GM12878 (cell line): ENCODE data around the gene PCGF1. TPM values are rescaled to one million over a fixed set of nuclear protein-coding genes. Genes with fewer than 3 reads are reported as not detected.
A peak's percentile ranks its signal among the peaks of the same experiment; 100 is the strongest.

Experiments used
- ATAC-seq: fragments of 200-7000 bp; cut with Tn5 transposase; 3 replicates; pipeline ENCODE4 v1.9.1; 2020; ENCODE audit warnings: mild to moderate bottlenecking, moderate library complexity
- BruUV-seq: library from RNA; stranded (reverse); fragments of 400-500 nt; replicated peaks from 2 replicates; lab custom pipeline; 2021; lab: Mats Ljungman, UMichigan
- CTCF ChIA-PET: fragments of 300-600 bp; sonication (Branson Sonifier 250); formaldehyde crosslinking; extraction: SDS; loops from one replicate; lab custom pipeline; 2021; ENCODE audit warnings: inconsistent platforms; lab: Yijun Ruan, JAX
- POLR2A ChIA-PET: fragments of 350-600 bp; formaldehyde crosslinking; extraction: SDS; loops from one replicate; lab custom pipeline; 2021; ENCODE audit warnings: inconsistent platforms; lab: Charles Lee
- RAD21 ChIA-PET: fragments of 300-600 bp; sonication (Branson Sonifier 250); formaldehyde crosslinking; loops from one replicate; lab custom pipeline; 2023; ENCODE audit warnings: antibody characterized with exemption; ENCODE audit not compliant: unreplicated experiment; lab: Charles Lee
- SMC1A ChIA-PET: fragments of 300-600 bp; sonication (Branson Sonifier 250); formaldehyde crosslinking; loops from one replicate; lab custom pipeline; 2023; ENCODE audit not compliant: unreplicated experiment, uncharacterized antibody; lab: Charles Lee
- DNase-seq: peaks from one replicate; pipeline ENCODE4 v3.0.0-alpha.2; 2011; ENCODE audit warnings: low read depth, low spot score
- FAIRE-seq: peaks from 3 replicates; lab custom pipeline; 2011; peaks lifted over from hg19 to GRCh38; lab: Jason Lieb, UNC
- H2AFZ ChIP-seq: 2 replicates; pipeline ENCODE4 v1.6.0; 2011; ENCODE audit warnings: low read depth, low read length, control low read depth; ENCODE audit not compliant: control insufficient read depth
- H3K27ac ChIP-seq: 2 replicates; pipeline ENCODE4 v1.5.1; 2011; ENCODE audit warnings: control low read depth; ENCODE audit not compliant: control insufficient read depth, insufficient read depth
- H3K27me3 ChIP-seq, 2 experiments: replicated peaks in 1 of 2; 2 replicates each; pipeline versions ENCODE4 v1.6.0 to v1.6.1; 2011; ENCODE audit warnings: low read length in 1 of 2; ENCODE audit not compliant: control insufficient read depth in 2 of 2, insufficient read depth in 2 of 2
- H3K36me3 ChIP-seq, 2 experiments: 2 replicates each; pipeline ENCODE4 v1.5.1; 2011; ENCODE audit warnings: low read length in 1 of 2; ENCODE audit not compliant: control insufficient read depth in 2 of 2, insufficient read depth in 2 of 2
- H3K4me1 ChIP-seq: 2 replicates; pipeline ENCODE4 v1.6.1; 2011; ENCODE audit warnings: mild to moderate bottlenecking, low read length, moderate library complexity, mixed read lengths; ENCODE audit not compliant: control insufficient read depth, insufficient read depth
- H3K4me2 ChIP-seq: 2 replicates; pipeline ENCODE4 v1.6.0; 2011; ENCODE audit warnings: control low read depth; ENCODE audit not compliant: control insufficient read depth, insufficient read depth
- H3K4me3 ChIP-seq: fragments of 200-600 bp; sonication (generic); 2 replicates; pipeline ENCODE4 v1.5.1; 2016
- H3K79me2 ChIP-seq: 2 replicates; pipeline ENCODE4 v1.6.0; 2011; ENCODE audit warnings: low read length; ENCODE audit not compliant: control insufficient read depth, insufficient read depth
- H3K9ac ChIP-seq: 2 replicates; pipeline ENCODE4 v1.8.0; 2011; ENCODE audit warnings: low read length, control low read depth, mixed read lengths; ENCODE audit not compliant: control insufficient read depth, insufficient read depth
- H3K9me3 ChIP-seq: replicated peaks from 3 replicates; pipeline ENCODE4 v1.5.1; 2011; ENCODE audit warnings: mild to moderate bottlenecking, low read length; ENCODE audit not compliant: control insufficient read depth, insufficient read depth
- H4K20me1 ChIP-seq: 2 replicates; pipeline ENCODE4 v1.6.0; 2011; ENCODE audit not compliant: control insufficient read depth, insufficient read depth
- CBX5 ChIP-seq: sonication (generic); IDR thresholded peaks from 2 replicates; pipeline ENCODE4 v1.6.1; 2016; ENCODE audit warnings: low read depth, moderate library complexity, mild to moderate bottlenecking, inconsistent platforms
- EGR1 ChIP-seq, 2 experiments: IDR thresholded peaks; 1 replicate in 1 of 2; 2 replicates in 1 of 2; pipeline ENCODE4 v1.6.1; 2011 to 2012; ENCODE audit warnings: low read depth in 2 of 2, low read length in 2 of 2, borderline replicate concordance in 1 of 2, mild to moderate bottlenecking in 1 of 2, moderate library complexity in 1 of 2
- ETV6 ChIP-seq, 2 experiments: fragments of 450-650 bp in 1 of 2; IDR thresholded peaks in 1 of 2; conservative IDR thresholded peaks in 1 of 2; 2 replicates each; pipeline ENCODE4 v1.6.1; 2014; ENCODE audit warnings: antibody characterized with exemption in 1 of 2, borderline replicate concordance in 1 of 2, low read depth in 1 of 2, mild to moderate bottlenecking in 1 of 2, moderate library complexity in 1 of 2
- EZH2 ChIP-seq: IDR thresholded peaks from 2 replicates; pipeline ENCODE4 v1.6.1; 2012; ENCODE audit warnings: low read depth, mild to moderate bottlenecking, control low read depth, inconsistent platforms, low read length, borderline replicate concordance; ENCODE audit not compliant: control insufficient read depth
- GABPA ChIP-seq: IDR thresholded peaks from 2 replicates; pipeline ENCODE4 v1.6.1; 2014; ENCODE audit warnings: antibody characterized with exemption, low read depth, mild to moderate bottlenecking, inconsistent platforms
- JUNB ChIP-seq: IDR thresholded peaks from 2 replicates; pipeline ENCODE4 v1.6.1; 2016; ENCODE audit warnings: antibody characterized with exemption, mild to moderate bottlenecking
- JUND ChIP-seq: IDR thresholded peaks from 2 replicates; pipeline ENCODE4 v1.6.1; 2012; ENCODE audit warnings: low read depth, mild to moderate bottlenecking, low read length, improper control_type of control experiment, moderate library complexity
- KAT2A ChIP-seq: conservative IDR thresholded peaks from 2 replicates; pipeline ENCODE4 v1.6.1; 2011; ENCODE audit warnings: low read depth, low read length; ENCODE audit not compliant: control insufficient read depth
- MEF2A ChIP-seq: IDR thresholded peaks from 2 replicates; pipeline ENCODE4 v1.6.1; 2011; ENCODE audit warnings: low read depth, mild to moderate bottlenecking, low read length, moderate library complexity; ENCODE audit not compliant: insufficient read depth
- MXI1 ChIP-seq: fragments of 150-350 bp; IDR thresholded peaks from 2 replicates; pipeline ENCODE4 v1.6.1; 2011; ENCODE audit warnings: low read depth, mild to moderate bottlenecking, inconsistent platforms, low read length, improper control_type of control experiment
- PML ChIP-seq: IDR thresholded peaks from 2 replicates; pipeline ENCODE4 v1.6.1; 2012; ENCODE audit warnings: low read length, inconsistent platforms
- STAT3 ChIP-seq: IDR thresholded peaks from 2 replicates; pipeline ENCODE4 v1.6.1; 2011; ENCODE audit warnings: low read depth, low read length, improper control_type of control experiment
- TCF12 ChIP-seq: IDR thresholded peaks from 2 replicates; pipeline ENCODE4 v1.6.1; 2011; ENCODE audit warnings: low read depth, mild to moderate bottlenecking, low read length
- TCF3 ChIP-seq: IDR thresholded peaks from 2 replicates; pipeline ENCODE4 v1.6.1; 2012; ENCODE audit warnings: low read depth, mild to moderate bottlenecking, low read length, borderline replicate concordance; ENCODE audit not compliant: insufficient read depth
- WGBS: methylation state at CpG from one replicate; pipeline ENCODE4 v1.1.6; 2016; ENCODE audit warnings: low lambda C conversion rate; ENCODE audit not compliant: insufficient replicate concordance, insufficient coverage; ENCODE audit errors: missing lambda C conversion rate; 5-methylcytosine and 5-hydroxymethylcytosine counted together
- in situ Hi-C: fragments of 300-500 bp; cut with MboI; formaldehyde crosslinking; loops from 9 replicates; pipeline ENCODE4 v1.14.3; 2018; ENCODE audit warnings: mixed read lengths
- intact Hi-C: fragments of 100-400 bp; cut with micrococcal nuclease; formaldehyde crosslinking; loops from one replicate; pipeline ENCODE4 v1.14.2; 2022; ENCODE audit not compliant: unreplicated experiment
- polyA plus RNA-seq, 11 experiments: library from polyadenylated mRNA; depleted of rRNA in 4 of 11; unstranded in 6 of 11; stranded (reverse) in 5 of 11; fragments of >200 nt; fragmentation: Nextera tagmentation in 4 of 11; fragmentation: Illumina TruSeq in 1 of 11; extraction: Ambion mirVana in 4 of 11; extraction: Trizol in 1 of 11; gene quantifications; 1 replicate in 1 of 11; 2 replicates in 10 of 11; pipeline versions ENCODE4 v1.2.1 to v1.2.3, GENCODE V29; 2011 to 2016; ENCODE audit warnings: inconsistent platforms in 2 of 11, missing spikeins in 2 of 11, low read depth in 1 of 11
- total RNA-seq, 4 experiments: library from RNA; depleted of rRNA in 3 of 4; stranded (reverse); fragments of >200 nt in 3 of 4; fragmentation: Illumina TruSeq in 1 of 4; extraction: Trizol in 1 of 4; gene quantifications; 2 replicates each; pipeline versions ENCODE4 v1.2.1 to v1.2.3, GENCODE V29; 2013 to 2021

PCGF1 gene
- total and polyA plus RNA-seq, 10 of the 15 experiments (the other 5 are each of a cell fraction or from before 2014, with no cell fraction given): 23.1 to 50.8 (median 27.4) TPM

GRCh38 chr2:74458938-74459363 is 48.5 kb downstream of the PCGF1 start:
- no peaks in the 10 kb centered on the region for H4K20me1 ChIP-seq
- POLR2A ChIA-PET: interaction anchor here (0.7 to 5.8 kb wide), 12 partner anchors 8 to 129 kb away, joined by 3 to 44 read pairs (median 5); partner anchors contain the start of genes C2orf81, CCDC142, MRPL53 and PCGF1
- FAIRE-seq (no peak), DNase-seq (no peak), ATAC-seq (no peak)
- no peaks in the 10 kb centered on the region for H3K27me3 ChIP-seq
- RAD21 ChIA-PET: interaction anchor here (0.8 to 3.5 kb wide), 17 partner anchors 13 to 429 kb away, joined by 3 to 21 read pairs (median 5); partner anchors contain the start of genes AUP1, C2orf81, CCDC142 and HTRA2
- in situ Hi-C loops: no loop called here
- no peak overlapping the region for H2AFZ ChIP-seq
- BruUV-seq: no TSS peak
- SMC1A ChIA-PET: interaction anchor here (1.2 to 5.5 kb wide), 11 partner anchors 9 to 129 kb away, joined by 3 to 24 read pairs (median 7); partner anchors contain the start of genes C2orf81, CCDC142, TTC31 and WDR54
- H3K27ac ChIP-seq: peak overlapping the region; percentile 80
- H3K9me3 ChIP-seq: no peaks in the 10 kb centered on the region
- TF ChIP-seq STAT3: no peak
- H3K4me2 ChIP-seq: peak overlapping the region; percentile 87
- under 1% methylated on average over 10 of the region's 10 CpGs for WGBS
- H3K4me1 ChIP-seq: peaks cover 19% of the 10 kb centered on the region
- CTCF ChIA-PET: interaction anchor here (1.2 to 6.7 kb wide), 6 partner anchors 16 to 128 kb away, joined by 5 to 54 read pairs (median 10); partner anchors contain the start of genes AUP1, CCDC142, HTRA2 and TTC31
- intact Hi-C loops: loop anchor here (1.0 kb wide), 2 partner anchors 23 to 70 kb away; partner anchors contain the start of genes AUP1, CCDC142 and HTRA2
- H3K9ac ChIP-seq: peak overlapping the region; percentile 93
- H3K4me3 ChIP-seq: peak overlapping the region; percentile 99
- peaks cover 22% of the 10 kb centered on the region for H3K79me2 ChIP-seq
- H3K36me3 ChIP-seq: peaks cover 2 to 4% of the 10 kb centered on the region in 2 experiments; a peak in 3 of 4 replicates

- ChIA-PET SMC1A (interaction anchor here (1.0 to 5.5 kb wide), 11 partner anchors 9 to 129 kb away, joined by 3 to 24 read pairs (median 7); partner anchors contain the start of genes C2orf81, CCDC142, TTC31 and WDR54), RAD21 (interaction anchor here (0.8 to 3.5 kb wide), 22 partner anchors 8 to 428 kb away, joined by 3 to 21 read pairs (median 4); partner anchors contain the start of genes AUP1, C2orf81, CCDC142 and HTRA2), CTCF (interaction anchor here (1.2 to 6.7 kb wide), 7 partner anchors 9 to 129 kb away, joined by 3 to 54 read pairs (median 10); partner anchors contain the start of genes AUP1, CCDC142, HTRA2 and TTC31), POLR2A (interaction anchor here (0.6 to 5.8 kb wide), 18 partner anchors 9 to 342 kb away, joined by 3 to 44 read pairs (median 4); partner anchors contain the start of genes C2orf81, CCDC142, HTRA2 and MOB1A)
- TSS peak; percentile 70 for BruUV-seq
- no peaks in the 10 kb centered on the region for H4K20me1 ChIP-seq
- in situ Hi-C loops: no loop called here
- H3K36me3 ChIP-seq: peaks cover 2 to 4% of the 10 kb centered on the region in 2 experiments; a peak in 3 of 4 replicates
- peaks cover 19% of the 10 kb centered on the region for H3K4me1 ChIP-seq
- intact Hi-C loops: loop anchor here (1.0 kb wide), 2 partner anchors 24 to 71 kb away; partner anchors contain the start of genes AUP1, CCDC142 and HTRA2
- no peaks in the 10 kb centered on the region for H3K9me3 ChIP-seq
- peaks cover 21% of the 10 kb centered on the region for H3K79me2 ChIP-seq
- peak; percentile 99 for FAIRE-seq
- H3K9ac ChIP-seq: peak within 1 kb of the TSS; percentile 93
- DNase-seq: peak; percentile 100
- 2% methylated on average over 29 of the region's 38 CpGs for WGBS
- peak; percentile 90 for ATAC-seq
- peak within 1 kb of the TSS; percentile 91 for H3K4me2 ChIP-seq
- H2AFZ ChIP-seq: peak within 1 kb of the TSS; percentile 81
- H3K27ac ChIP-seq: peak within 1 kb of the TSS; percentile 96
- no peaks in the 10 kb centered on the region for H3K27me3 ChIP-seq
- H3K4me3 ChIP-seq: peak within 1 kb of the TSS; percentile 99
- TF ChIP-seq KAT2A: no peak
- no peak for TF ChIP-seq EZH2
- no peak for TF ChIP-seq MXI1
- TF ChIP-seq MEF2A: no peak
- no peak for TF ChIP-seq TCF12
- peak; percentile 38; the same call in 1 of the 2 replicates for TF ChIP-seq GABPA
- TF ChIP-seq ETV6 (conservative IDR thresholded peaks at IDR 0.05 in 1 of 2, IDR thresholded peaks at IDR 0.05 in 1 of 2; ENCODE audit: borderline replicate concordance in 1 of 2, low read depth in 1 of 2): no peak
- no peak for TF ChIP-seq JUND
- TF ChIP-seq JUNB: no peak
- TF ChIP-seq PML: 0 out of 2 replicates have a peak, but pooled peaks have one; percentile 40
- no peak for TF ChIP-seq TCF3
- TF ChIP-seq EGR1 (IDR thresholded peaks at IDR 0.05; ENCODE audit: borderline replicate concordance in 1 of 2, low read depth in 2 of 2, low read length in 2 of 2): no peak; a peak in 1 of 3 replicates
- TF ChIP-seq CBX5: no peak
These were observed 49.2 kb downstream of the PCGF1 start, which contains the start of gene WBP1 for GRCh38 chr2:74458132-74458937. WBP1 (plus strand) TSS chr2:74458438; CDS start chr2:74458603, 165 bp downstream.
